AG09309 (cell line): ENCODE results near the gene AIF1L.

Source experiments
- DNase-seq: peaks from one replicate; pipeline ENCODE4 v3.0.0-alpha.2; 2010; ENCODE audit warnings: low read depth
- H3K4me3 ChIP-seq: 2 replicates; pipeline ENCODE4 v1.5.1; 2011; ENCODE audit warnings: mild to moderate bottlenecking, low read depth, low read length, moderate library complexity; ENCODE audit not compliant: control insufficient read depth
- TF ChIP-seq, protein P1 (sequence below): IDR thresholded peaks from 2 replicates; pipeline ENCODE4 v1.5.1; 2011; ENCODE audit warnings: mild to moderate bottlenecking, low read depth, low read length, inconsistent platforms; ENCODE audit not compliant: insufficient read depth, control insufficient read depth; ENCODE audit errors: missing control alignments

AIF1L gene

DNA sequence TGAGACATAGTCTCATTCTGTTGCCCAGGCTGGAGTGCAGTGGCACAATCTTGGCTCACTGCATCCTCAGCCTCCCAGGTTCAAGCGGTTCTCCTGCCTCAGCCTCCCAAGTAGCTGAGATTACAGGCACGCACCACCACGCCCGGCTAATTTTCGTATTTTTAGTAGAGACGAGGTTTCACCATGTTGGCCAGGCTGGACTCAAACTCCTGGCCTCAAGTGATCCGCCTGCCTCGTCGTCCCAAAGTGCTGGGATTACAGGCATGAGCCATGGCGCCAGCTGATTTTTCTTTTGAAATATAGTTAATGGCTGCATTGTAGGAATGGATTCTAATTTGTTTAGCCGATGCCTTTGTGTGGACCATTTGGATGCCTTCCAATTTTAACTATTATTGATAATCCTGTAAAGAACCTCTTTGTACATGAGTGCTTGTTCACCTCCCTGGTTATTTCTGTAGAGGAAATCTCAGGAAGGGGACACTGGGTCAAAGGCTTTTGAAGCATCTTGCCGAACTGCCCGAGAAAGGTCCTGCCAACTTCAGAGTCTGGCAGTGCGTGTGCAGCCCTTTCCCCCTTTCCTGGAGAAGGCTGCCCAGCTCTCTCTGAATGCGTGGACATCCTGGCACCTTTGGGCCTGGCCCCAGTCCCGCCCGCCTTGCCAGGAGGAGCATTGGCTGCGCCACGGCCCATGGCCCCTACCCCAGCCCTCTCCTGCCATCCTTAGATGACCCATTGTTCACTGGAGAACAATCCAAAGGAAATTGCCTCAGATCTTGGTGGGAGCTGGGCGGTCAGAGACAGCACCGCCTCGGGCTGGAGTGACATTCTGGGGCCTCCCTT lies 20.2 kb downstream of the AIF1L start:
- TF ChIP-seq, protein P1, sequence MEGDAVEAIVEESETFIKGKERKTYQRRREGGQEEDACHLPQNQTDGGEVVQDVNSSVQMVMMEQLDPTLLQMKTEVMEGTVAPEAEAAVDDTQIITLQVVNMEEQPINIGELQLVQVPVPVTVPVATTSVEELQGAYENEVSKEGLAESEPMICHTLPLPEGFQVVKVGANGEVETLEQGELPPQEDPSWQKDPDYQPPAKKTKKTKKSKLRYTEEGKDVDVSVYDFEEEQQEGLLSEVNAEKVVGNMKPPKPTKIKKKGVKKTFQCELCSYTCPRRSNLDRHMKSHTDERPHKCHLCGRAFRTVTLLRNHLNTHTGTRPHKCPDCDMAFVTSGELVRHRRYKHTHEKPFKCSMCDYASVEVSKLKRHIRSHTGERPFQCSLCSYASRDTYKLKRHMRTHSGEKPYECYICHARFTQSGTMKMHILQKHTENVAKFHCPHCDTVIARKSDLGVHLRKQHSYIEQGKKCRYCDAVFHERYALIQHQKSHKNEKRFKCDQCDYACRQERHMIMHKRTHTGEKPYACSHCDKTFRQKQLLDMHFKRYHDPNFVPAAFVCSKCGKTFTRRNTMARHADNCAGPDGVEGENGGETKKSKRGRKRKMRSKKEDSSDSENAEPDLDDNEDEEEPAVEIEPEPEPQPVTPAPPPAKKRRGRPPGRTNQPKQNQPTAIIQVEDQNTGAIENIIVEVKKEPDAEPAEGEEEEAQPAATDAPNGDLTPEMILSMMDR, result no peak
- DNase-seq, result no peak
- H3K4me3 ChIP-seq, result no peak overlapping the region

GRCh38 chr9:131117121-131117761 lies 20.9 kb downstream of the AIF1L start:
- no peak overlapping the region for H3K4me3 ChIP-seq
- TF ChIP-seq, protein P1, result no peak
- no peak for DNase-seq

GRCh38 chr9:131117762-131118145 lies 21.4 kb downstream of the AIF1L start:
- DNase-seq, result no peak
- no peak overlapping the region for H3K4me3 ChIP-seq
- TF ChIP-seq, protein P1, result no peak

GRCh38 chr9:131119600-131119999 lies 23.3 kb downstream of the AIF1L start:
- TF ChIP-seq, protein P1, result no peak
- H3K4me3 ChIP-seq, result no peak overlapping the region
- DNase-seq, result no peak

- H3K4me3 ChIP-seq, result no peak overlapping the region
- no peak for DNase-seq
- TF ChIP-seq, protein P1, result no peak
Observed at GRCh38 chr9:131120620-131121228, 24.4 kb downstream of the AIF1L start.

GRCh38 chr9:131121346-131121745 lies 25.0 kb downstream of the AIF1L start:
- no peak for DNase-seq
- no peak overlapping the region for H3K4me3 ChIP-seq
- TF ChIP-seq, protein P1, result no peak
